Bronchial epithelial cell (primary cell): ENCODE data around the gene PIEZO2. TPM values are rescaled to one million over a fixed set of nuclear protein-coding genes. Genes with fewer than 3 reads are reported as not detected.

Experiments
- DNase-seq: peaks from one replicate; pipeline ENCODE4 v3.0.0-alpha.2; 2010; ENCODE audit warnings: low read depth
- FAIRE-seq: peaks from 2 replicates; lab custom pipeline; 2011; peaks lifted over from hg19 to GRCh38; lab: Jason Lieb, UNC
- H3K27me3 ChIP-seq: 2 replicates; pipeline ENCODE4 v1.5.1; 2011; ENCODE audit warnings: low read length; ENCODE audit not compliant: control insufficient read depth, insufficient read depth
- H3K36me3 ChIP-seq: 2 replicates; pipeline ENCODE4 v1.5.1; 2011; ENCODE audit warnings: low read length; ENCODE audit not compliant: control insufficient read depth, insufficient read depth
- H3K4me3 ChIP-seq: 2 replicates; pipeline ENCODE4 v1.5.1; 2011; ENCODE audit warnings: mild to moderate bottlenecking, low read depth, low read length, control low read depth
- CTCF ChIP-seq: IDR thresholded peaks from 2 replicates; pipeline ENCODE4 v1.5.1; 2011; ENCODE audit warnings: mild to moderate bottlenecking, moderate library complexity, low read length, control low read depth, inconsistent platforms; ENCODE audit not compliant: insufficient read depth, severe bottlenecking
- total RNA-seq: library from RNA; depleted of rRNA; stranded (reverse); fragments of >200 nt; gene quantifications from 2 replicates; pipeline ENCODE4 v1.2.1, GENCODE V29; 2014

The PIEZO2 gene
- total RNA-seq, 1 donor from 2014 or later: 1.3 TPM

- no peak for TF ChIP-seq CTCF
- Histone ChIP-seq H3K27me3 (no peaks in the 10 kb centered on the region), H3K36me3 (no peaks in the 10 kb centered on the region), H3K4me3 (no peak overlapping the region)
- DNase-seq (no peak), FAIRE-seq (no peak)
These were observed 197.5 kb downstream of the PIEZO2 start for GRCh38 chr18:10951631-10952544.

- no peak for TF ChIP-seq CTCF
- H3K27me3 ChIP-seq: no peaks in the 10 kb centered on the region
- FAIRE-seq: no peak
- H3K4me3 ChIP-seq: no peak overlapping the region
- H3K36me3 ChIP-seq: no peaks in the 10 kb centered on the region
- no peak for DNase-seq
These were observed 198.3 kb downstream of the PIEZO2 start for GRCh38 chr18:10950876-10951630.

GRCh38 chr18:10950080-10950875 lies 199.1 kb downstream of the PIEZO2 start:
- no peak for TF ChIP-seq CTCF
- Histone ChIP-seq H3K4me3 (no peak overlapping the region), H3K27me3 (no peaks in the 10 kb centered on the region), H3K36me3 (no peaks in the 10 kb centered on the region)
- FAIRE-seq (no peak), DNase-seq (no peak)

- Histone ChIP-seq H3K4me3 (no peak overlapping the region), H3K36me3 (no peaks in the 10 kb centered on the region), H3K27me3 (no peaks in the 10 kb centered on the region)
- no peak for DNase-seq
- no peak for TF ChIP-seq CTCF
- no peak for FAIRE-seq
These were observed 199.7 kb downstream of the PIEZO2 start for GRCh38 chr18:10949655-10950054.

GRCh38 chr18:10948421-10948820 lies 200.9 kb downstream of the PIEZO2 start:
- DNase-seq (no peak), FAIRE-seq (no peak)
- TF ChIP-seq CTCF: no peak
- H3K36me3 ChIP-seq: no peaks in the 10 kb centered on the region
- H3K4me3 ChIP-seq: no peak overlapping the region
- no peaks in the 10 kb centered on the region for H3K27me3 ChIP-seq
